Duodenal mucosa (tissue), 2 donors: ENCODE measurements around the gene AZIN2.
"Not testable (repeated sequence)": the region's sequence is repeated elsewhere in the genome, so short reads cannot be mapped to it uniquely, and the experiment has no call there.

Experiments used
- H3K27ac ChIP-seq: one replicate; pipeline ENCODE4 v1.7.0; 2013; ENCODE audit warnings: low read depth, low read length
- H3K27me3 ChIP-seq, 2 donors: one replicate each; pipeline ENCODE4 v1.7.0; 2013; ENCODE audit warnings: low read length in 2 of 2, control low read depth in 1 of 2; ENCODE audit not compliant: insufficient read depth in 2 of 2, control insufficient read depth in 1 of 2
- H3K36me3 ChIP-seq, 2 donors: one replicate each; pipeline ENCODE4 v1.7.0; 2013; ENCODE audit warnings: low read length in 2 of 2, control low read depth in 1 of 2; ENCODE audit not compliant: insufficient read depth in 2 of 2, control insufficient read depth in 1 of 2
- H3K4me1 ChIP-seq, 2 donors: one replicate each; pipeline ENCODE4 v1.7.0; 2013; ENCODE audit warnings: low read length in 2 of 2, control low read depth in 1 of 2; ENCODE audit not compliant: insufficient read depth in 2 of 2, control insufficient read depth in 1 of 2
- H3K4me3 ChIP-seq, 2 donors: one replicate each; pipeline ENCODE4 v1.7.0; 2013; ENCODE audit warnings: low read length in 2 of 2, low read depth in 1 of 2
- H3K9ac ChIP-seq, 2 donors: one replicate each; pipeline ENCODE4 v1.7.0; 2013; ENCODE audit warnings: low read length in 2 of 2, low read depth in 1 of 2
- H3K9me3 ChIP-seq, 2 donors: one replicate each; pipeline ENCODE4 v1.7.0; 2013; ENCODE audit warnings: low read length in 2 of 2, control low read depth in 1 of 2; ENCODE audit not compliant: control insufficient read depth in 1 of 2

AZIN2 gene

DNA sequence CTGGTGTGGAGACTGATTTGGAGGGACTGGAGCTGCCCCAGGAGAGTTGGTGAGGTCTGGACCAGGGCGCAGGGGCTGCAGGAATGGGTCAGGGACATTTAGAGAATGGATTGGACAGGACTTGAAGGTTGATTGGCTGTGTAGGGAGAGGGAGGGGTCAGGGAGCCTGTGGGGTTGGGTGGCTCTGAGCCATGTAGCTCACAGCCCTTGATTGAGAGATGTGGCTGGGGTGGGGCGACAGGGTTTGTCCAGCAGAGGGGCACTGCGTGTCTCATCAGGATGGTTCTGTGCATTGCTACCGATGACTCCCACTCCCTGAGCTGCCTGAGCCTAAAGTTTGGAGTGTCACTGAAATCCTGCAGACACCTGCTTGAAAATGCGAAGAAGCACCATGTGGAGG lies 12.1 kb downstream of the AZIN2 start:
- no peak overlapping the region for H3K4me3 ChIP-seq
- H3K4me1 ChIP-seq, result peaks cover 0 to 9% of the 10 kb centered on the region in 2 donors
- H3K36me3 ChIP-seq, result no peaks in the 10 kb centered on the region
- no peaks in the 10 kb centered on the region for H3K9me3 ChIP-seq
- H3K27me3 ChIP-seq, result no peaks in the 10 kb centered on the region
- H3K27ac ChIP-seq, result no peak overlapping the region
- H3K9ac ChIP-seq, result no peak overlapping the region

- Histone ChIP-seq H3K9me3 (no peaks in the 10 kb centered on the region), H3K9ac (no peak overlapping the region), H3K27me3 (no peaks in the 10 kb centered on the region), H3K4me3 (no peak overlapping the region), H3K36me3 (no peaks in the 10 kb centered on the region), H3K27ac (no peak overlapping the region), H3K4me1 (peaks cover 0 to 7% of the 10 kb centered on the region in 2 donors)
Measured at GRCh38 chr1:33094486-33094885, 13.5 kb downstream of the AZIN2 start.

DNA sequence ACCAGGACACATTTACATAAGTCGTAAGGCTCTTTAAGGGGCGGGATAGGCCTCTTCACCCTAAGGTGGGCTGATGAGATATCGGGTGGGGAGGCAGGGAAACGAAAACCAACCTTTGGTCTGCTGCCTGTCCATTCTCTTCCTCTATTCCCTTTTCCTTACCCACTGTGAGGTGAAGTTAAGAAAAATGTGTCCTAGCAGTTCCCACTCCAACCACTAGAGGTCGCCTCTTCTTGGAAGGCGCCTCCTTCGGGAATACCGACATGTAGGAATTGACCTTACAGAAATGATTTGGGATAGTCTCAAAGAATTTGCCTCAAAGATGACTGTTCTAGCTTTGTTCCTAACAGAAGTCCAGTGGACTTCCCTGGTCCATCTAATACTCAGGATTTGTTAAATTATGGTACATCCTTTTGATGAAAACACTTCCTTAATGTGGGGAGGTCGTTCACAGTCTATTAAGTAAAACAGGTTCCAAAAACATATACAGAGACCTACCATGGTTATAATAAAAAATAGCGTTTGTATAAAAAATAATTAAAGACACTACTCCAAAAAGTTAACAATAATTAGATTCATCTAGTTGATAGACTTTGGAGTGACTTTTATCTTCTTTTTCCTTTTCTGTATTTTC lies 14.1 kb downstream of the AZIN2 start:
- Histone ChIP-seq H3K27me3 (no peaks in the 10 kb centered on the region), H3K36me3 (no peaks in the 10 kb centered on the region), H3K9me3 (no peaks in the 10 kb centered on the region), H3K4me3 (no peak overlapping the region), H3K4me1 (peaks cover 0 to 12% of the 10 kb centered on the region in 2 donors), H3K27ac (no peak overlapping the region), H3K9ac (no peak overlapping the region)

GRCh38 chr1:33096363-33097005 lies 15.5 kb downstream of the AZIN2 start:
- no peak overlapping the region for H3K4me3 ChIP-seq
- no peaks in the 10 kb centered on the region for H3K9me3 ChIP-seq
- peaks cover 0 to 12% of the 10 kb centered on the region in 2 donors for H3K4me1 ChIP-seq
- H3K9ac ChIP-seq, result no peak overlapping the region
- no peak overlapping the region for H3K27ac ChIP-seq
- H3K27me3 ChIP-seq, result no peaks in the 10 kb centered on the region
- H3K36me3 ChIP-seq, result no peaks in the 10 kb centered on the region

DNA sequence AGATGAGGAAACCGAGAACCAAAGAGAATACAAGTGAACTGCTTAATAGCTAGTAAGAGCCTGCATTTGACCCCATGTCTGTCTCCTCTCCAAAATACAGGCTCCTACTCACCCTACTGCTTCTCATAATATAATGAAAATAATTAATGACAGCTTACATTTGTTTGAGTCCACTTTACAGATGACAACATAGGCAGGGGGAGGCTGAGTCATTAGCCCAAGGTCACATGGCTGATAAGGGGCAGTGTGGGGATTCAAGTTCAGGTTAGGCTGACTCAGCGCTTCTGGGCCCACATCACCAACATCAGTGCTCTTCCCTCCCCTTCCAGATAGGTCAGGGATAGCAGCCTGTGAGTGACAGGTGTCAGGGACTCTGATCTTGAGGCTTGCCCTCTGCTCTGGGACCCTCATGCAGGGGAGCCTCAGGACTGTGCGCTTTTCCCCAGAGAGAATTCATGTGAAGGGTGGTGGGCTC lies 16.2 kb downstream of the AZIN2 start:
- Histone ChIP-seq H3K27me3 (no peaks in the 10 kb centered on the region), H3K27ac (no peak overlapping the region), H3K36me3 (no peaks in the 10 kb centered on the region), H3K9me3 (no peaks in the 10 kb centered on the region), H3K4me3 (no peak overlapping the region), H3K4me1 (peaks cover 0 to 12% of the 10 kb centered on the region in 2 donors), H3K9ac (no peak overlapping the region)

- H3K4me1 ChIP-seq, result peaks cover 0 to 12% of the 10 kb centered on the region in 2 donors
- no peak overlapping the region for H3K4me3 ChIP-seq
- no peak overlapping the region for H3K9ac ChIP-seq
- no peaks in the 10 kb centered on the region for H3K27me3 ChIP-seq
- no peaks in the 10 kb centered on the region for H3K9me3 ChIP-seq
- no peaks in the 10 kb centered on the region for H3K36me3 ChIP-seq
- no peak overlapping the region for H3K27ac ChIP-seq
Measured at GRCh38 chr1:33097762-33098161, 16.8 kb downstream of the AZIN2 start.

DNA sequence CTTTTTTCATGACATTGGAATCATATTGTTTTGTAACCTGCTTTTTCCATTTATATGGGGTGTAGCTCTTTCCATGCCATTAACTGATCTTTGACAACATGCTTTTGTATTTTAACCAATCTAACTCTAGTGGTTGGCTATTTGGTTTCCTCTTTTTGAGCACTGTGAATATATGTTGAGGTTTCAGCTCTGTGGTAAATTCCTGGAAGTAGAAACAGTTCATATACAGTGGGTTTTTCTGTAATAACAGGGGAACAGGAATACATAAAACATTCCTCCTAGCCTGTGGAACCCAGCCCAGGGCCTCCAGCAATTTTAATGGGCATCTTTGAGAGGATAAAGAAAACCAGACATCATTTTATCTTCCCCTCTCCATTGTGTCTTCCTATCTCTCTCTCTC lies 17.4 kb downstream of the AZIN2 start:
- H3K4me1 ChIP-seq, result peaks cover 0 to 12% of the 10 kb centered on the region in 2 donors
- H3K27ac ChIP-seq, result no peak overlapping the region
- H3K27me3 ChIP-seq, result no peaks in the 10 kb centered on the region
- no peak overlapping the region for H3K9ac ChIP-seq
- H3K4me3 ChIP-seq, result no peak overlapping the region
- H3K36me3 ChIP-seq, result no peaks in the 10 kb centered on the region
- H3K9me3 ChIP-seq, result no peaks in the 10 kb centered on the region

- Histone ChIP-seq H3K9ac (no peak overlapping the region), H3K4me3 (peak overlapping the region; percentile 11 to 33), H3K27ac (peak overlapping the region; percentile 37), H3K4me1 (peaks cover 0 to 12% of the 10 kb centered on the region in 2 donors), H3K36me3 (no peaks in the 10 kb centered on the region), H3K27me3 (no peaks in the 10 kb centered on the region), H3K9me3 (no peaks in the 10 kb centered on the region)
Measured at GRCh38 chr1:33099290-33100118, 18.6 kb downstream of the AZIN2 start.

DNA sequence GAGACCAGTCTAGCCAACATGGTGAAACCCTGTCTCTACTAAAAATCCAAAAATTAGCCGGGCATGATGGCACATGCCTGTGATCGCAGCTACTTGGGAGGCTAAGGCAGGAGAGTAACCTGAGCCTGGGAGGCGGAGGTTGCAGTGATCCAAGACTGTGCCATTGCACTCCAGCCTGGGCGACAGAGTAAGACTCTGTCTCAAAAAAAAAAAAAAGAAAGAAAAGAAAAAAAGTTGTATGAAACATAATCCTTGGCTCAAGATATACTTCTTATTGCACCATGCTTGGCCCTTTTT lies 19.1 kb downstream of the AZIN2 start:
- not testable (repeated sequence) for H3K9me3 ChIP-seq, H3K4me3 ChIP-seq, H3K27ac ChIP-seq, H3K36me3 ChIP-seq, H3K27me3 ChIP-seq, H3K9ac ChIP-seq
- H3K4me1 ChIP-seq, result peaks cover 0 to 12% of the 10 kb centered on the region in 2 donors

DNA sequence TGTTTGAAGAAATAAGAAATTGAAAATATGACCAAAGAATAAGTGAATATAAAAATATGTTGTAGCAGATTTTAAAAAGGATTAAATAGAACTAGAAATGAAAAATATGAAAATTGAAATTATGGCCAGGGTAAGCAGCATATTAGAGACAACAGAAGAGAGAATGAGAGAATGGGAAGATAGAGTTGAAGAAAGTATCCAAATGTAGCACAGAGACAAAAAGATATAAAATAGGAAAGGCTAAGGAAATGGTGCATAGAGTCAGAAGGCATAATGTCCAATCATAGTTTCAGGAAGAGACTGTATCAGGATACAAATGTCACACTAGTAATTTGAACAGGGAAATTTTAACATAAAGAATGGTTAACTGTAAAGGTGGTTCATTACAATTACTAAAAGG lies 29.5 kb downstream of the AZIN2 start:
- no peak overlapping the region for H3K9ac ChIP-seq
- no peaks in the 10 kb centered on the region for H3K27me3 ChIP-seq
- no peaks in the 10 kb centered on the region for H3K36me3 ChIP-seq
- no peak overlapping the region for H3K4me3 ChIP-seq
- H3K27ac ChIP-seq, result no peak overlapping the region
- no peaks in the 10 kb centered on the region for H3K9me3 ChIP-seq
- H3K4me1 ChIP-seq, result no peaks in the 10 kb centered on the region
